GDM1 (cell line): ENCODE measurements around the gene NTRK2.

Experiments used
- DNase-seq: peaks from one replicate; lab custom pipeline; 2025; lab: John Stamatoyannopoulos, UW

The NTRK2 gene

DNA sequence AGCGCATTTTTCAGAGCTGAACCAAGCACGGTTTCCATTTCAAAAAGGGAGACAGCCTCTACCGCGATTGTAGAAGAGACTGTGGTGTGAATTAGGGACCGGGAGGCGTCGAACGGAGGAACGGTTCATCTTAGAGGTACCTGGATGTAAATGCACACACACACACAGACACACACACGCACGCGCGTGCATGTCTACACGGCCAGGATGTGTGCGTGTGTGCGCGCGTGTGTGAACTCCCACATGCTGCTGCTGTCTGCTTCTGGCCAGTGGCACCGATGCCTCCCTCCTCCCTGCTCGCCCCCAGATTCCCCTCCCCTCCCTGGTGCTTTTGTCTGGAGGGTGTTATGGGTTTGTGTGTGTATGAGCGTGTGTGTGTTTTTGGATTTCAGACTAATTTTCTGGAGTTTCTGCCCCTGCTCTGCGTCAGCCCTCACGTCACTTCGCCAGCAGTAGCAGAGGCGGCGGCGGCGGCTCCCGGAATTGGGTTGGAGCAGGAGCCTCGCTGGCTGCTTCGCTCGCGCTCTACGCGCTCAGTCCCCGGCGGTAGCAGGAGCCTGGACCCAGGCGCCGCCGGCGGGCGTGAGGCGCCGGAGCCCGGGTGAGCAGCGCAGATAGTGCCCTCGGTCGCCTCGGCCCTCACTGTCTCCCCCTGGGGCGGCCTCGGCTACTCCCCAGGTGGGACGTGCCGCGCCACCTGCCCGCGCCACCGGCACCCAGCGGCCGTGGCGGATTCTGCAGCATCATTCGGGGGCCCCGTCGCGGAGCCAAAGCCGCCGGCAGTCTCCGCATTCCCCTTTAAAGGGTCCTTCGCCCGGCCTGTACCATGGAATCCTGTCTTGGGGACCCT, at the start of gene NTRK2:
NTRK2 (plus strand) TSS at position 442 of the 850 bp plus-strand sequence. CDS start 1,020 bp downstream, outside the sequence.
- no peak for DNase-seq

DNA sequence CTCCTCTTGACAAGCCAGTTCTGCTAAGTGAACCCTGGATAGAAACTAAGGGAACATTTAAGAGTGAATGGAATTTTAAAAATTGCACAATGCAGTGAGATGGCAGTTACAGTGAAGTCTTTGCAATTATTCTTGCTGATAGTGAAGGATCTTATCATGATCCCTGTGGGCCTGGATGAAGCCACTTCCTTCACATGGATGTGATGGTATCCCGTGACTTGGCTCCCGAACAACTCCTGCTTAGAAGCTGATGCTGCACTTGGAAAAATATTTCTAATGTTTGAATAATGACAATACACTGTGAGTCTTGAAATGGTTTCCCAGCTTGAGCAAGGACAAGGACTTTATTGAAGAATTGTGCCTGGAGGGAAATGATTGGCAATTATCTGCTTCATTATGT, 49.2 kb upstream of the NTRK2 start:
- no peak for DNase-seq

DNA sequence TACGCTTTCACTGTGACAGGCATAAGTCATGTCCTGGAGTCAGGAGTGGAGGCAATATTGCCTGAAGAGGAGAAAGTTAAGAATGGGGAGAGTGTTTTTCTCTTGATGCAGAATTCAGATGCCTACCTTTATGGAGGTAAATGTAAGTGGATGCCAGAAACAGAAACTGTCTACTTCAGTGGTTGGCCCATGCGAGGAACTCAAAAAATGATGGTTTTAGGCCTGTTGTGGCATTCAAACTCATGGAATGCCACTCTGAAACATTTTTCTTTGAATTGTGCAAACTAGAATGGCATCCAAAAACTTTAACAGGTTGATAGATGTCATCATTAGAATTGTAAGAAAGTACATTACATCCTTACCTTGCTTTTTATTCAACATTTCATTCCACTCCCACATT, 47.7 kb upstream of the NTRK2 start:
- DNase-seq = no peak

DNA sequence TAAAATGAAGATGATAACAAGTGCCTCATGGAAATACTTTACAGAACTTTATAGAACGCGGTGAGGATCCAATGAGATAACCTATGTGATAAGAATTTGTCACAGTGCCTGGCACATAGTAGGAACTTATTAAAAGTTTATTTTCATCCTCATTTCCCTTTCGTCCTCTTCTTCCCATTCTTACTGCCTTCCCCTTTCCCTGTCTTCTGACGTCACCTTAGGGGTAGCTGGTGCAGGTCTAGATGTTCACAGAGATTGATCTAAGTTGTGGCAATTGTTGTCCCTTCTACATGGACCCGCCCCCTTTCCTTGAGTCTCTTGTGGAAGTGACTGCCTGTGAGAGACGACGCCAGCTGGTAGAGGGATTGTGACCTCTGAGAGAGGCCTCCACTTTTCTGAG, 46.5 kb upstream of the NTRK2 start:
- no peak for DNase-seq

DNA sequence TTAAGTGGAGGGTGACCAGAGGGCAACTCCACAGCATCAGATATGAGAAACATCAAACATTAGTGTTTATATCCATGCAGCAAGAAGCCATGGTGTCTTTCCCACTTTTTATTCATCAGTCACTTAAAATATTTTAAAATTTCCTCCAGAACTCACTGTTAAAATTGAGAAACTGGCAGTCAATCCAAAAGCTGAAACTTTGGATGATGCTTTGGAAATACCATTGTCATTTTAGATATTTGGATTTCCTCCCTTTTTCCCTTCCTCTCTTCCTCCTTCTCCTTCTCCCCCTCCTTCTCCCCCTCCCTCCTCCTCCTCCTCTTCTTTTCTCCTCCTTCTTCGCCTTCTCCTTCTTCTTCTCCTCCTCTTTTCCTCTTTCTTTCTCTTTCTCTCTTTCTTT, 33.1 kb upstream of the NTRK2 start:
- no peak for DNase-seq

DNA sequence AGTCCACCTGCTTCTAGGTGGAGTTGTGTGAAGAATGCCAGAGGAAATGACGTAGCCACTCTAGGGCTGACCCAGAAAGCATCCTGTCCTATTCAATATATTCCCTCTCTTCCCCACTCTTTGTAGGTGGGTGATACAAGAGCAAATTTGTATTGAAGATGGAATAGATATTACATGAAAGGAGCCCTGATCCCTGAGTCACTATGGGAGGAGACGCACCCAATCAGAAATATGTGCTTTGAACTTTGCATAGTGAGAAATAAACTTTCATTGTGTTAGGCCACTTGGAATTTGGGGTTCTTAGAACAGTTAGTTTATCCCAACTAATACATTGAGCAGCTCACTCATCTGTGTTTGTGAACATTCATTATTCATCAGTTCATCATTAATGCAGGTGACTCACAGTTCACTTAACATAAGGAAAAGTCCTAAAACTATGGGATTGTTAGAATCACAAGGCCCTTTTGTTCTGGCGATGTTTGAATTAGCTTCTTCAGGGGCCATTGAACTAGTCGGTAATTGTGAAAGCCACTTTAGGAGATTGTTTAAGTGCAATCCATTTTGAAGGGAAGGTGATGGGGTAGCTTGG, 26.9 kb upstream of the NTRK2 start:
- no peak for DNase-seq

DNA sequence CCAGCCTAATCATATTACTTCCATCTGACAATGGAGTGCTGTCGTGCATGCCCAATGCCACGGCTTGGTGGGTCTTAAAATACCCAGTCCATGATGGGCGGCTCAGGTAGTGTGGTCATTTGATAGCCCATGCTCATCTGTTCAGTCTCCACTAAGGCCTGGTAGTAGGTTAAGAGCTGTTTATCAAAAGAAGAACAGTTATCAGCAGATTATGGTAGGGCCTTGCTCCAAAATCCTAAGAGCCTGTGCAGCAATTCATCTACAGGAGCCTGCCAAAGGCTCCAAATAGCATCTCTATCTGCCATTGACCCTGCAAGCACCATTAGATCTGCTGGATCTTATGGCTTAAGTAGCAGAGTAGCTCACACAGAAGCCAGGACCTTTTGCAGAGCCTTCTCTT, 21.8 kb upstream of the NTRK2 start:
- no peak for DNase-seq

DNA sequence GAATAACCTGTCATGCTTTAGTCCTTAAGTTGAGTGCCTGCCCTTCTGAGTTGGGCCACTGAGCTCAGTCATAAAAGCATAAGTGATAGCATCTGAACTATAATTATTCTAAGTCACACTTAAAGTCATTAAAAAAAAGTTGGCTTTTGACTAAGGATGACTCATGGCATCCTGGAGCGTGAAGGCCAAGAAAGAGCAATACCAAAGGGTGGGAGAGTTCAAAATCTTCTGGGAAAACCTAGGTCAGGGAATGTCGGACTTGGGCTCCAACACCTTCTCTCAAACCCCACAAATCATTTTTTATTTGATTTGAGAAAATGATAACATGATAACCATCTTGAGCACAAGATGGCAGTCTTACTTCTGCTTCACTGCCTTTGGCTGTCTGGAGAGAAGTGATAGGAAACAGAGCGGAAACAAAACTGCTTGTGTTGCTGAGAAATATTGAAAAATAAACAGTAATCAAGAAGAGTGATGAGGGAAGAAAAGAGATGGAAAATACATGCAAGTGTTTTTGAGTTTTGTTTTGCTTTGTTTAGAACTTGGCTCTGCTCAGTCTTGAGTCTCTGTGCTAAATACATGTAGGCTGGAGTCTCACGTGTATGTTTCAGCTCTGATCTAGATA, 16.9 kb upstream of the NTRK2 start:
- DNase-seq = no peak

DNA sequence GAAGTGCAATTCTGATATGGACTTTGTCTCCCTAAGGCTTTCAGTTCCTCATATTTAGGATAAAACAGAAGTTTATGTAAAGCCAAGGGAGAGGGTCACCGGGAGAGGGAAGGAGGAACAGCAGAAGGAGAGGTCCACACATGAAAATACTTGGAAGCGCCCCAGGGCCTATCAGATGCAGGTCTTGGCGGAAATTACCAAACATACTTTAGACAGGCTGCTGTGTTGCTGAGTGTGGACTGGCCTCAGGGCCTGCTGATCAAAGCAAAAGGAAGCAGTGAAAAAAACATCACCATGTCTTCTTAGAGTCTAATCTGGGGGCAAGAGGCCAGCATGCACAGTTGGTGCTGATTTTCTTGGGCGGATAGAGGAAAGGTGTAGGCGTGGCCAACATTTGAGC, 14.1 kb upstream of the NTRK2 start:
- no peak for DNase-seq

DNA sequence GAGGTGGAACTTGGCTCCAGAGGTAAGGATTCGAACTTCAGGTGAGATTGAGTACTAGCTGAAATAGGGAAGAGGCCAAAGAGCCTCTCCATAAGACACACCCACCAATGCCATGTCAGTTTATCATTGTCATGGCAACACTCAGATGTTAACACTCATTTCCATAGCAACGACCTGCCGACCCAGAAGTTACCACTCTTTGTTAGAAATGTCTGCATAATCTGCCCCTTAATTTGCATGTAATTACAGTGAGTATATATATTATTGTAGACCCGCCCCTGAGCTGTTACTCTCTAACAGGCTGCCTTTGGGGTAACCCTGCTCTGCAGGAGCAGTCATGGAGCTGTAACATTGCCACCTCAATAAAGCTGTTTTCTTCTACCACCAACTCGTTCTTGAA, 10.2 kb upstream of the NTRK2 start:
- no peak for DNase-seq

DNA sequence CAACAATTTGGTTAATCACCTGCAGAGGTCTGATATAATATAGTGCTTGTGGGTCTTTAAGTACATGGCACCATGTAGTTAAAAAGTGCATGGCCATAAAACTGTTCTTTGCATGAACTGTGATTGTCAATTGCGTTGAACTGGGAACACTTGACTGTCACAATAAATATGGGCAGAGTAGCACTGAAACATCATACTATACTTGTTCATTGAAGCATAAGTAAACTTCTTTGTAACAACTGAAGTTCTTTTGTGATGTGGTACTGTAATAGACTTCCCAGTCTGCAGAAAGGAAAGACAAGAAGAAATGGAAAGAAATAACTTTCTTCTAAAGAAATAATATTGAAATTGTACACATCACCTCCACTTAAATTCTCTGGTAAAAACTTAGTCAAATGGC, 9.8 kb upstream of the NTRK2 start:
- no peak for DNase-seq

DNA sequence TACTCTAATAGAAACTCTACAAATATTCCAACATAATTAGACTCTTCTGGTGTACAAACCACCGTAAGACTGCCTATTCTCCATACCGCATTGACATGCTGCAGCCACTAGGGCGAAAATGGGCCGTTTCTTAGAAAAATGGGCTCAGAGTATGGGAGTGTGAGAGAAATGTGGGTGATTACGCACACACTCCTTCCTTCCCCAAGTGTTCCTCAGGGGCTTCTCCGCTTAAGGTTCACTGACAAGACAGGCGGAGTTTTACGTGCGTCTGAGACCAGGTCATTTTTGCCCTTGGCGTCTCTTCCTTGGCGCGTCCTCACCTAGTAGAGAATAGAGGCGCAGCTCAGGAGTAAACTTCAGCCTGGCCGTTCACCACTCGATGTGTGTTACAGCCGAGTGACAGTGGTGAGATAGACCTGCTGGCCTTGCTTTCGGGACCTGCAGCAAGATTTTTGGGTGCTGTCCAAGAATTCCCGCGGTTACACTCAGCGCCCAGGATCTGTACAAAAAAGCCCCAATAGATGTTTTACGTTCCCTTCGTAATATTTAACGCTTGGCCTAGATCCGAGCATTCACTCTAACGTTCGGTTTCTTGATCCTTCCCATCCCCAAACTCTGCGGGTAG, 1.8 kb upstream of the NTRK2 start:
- no peak for DNase-seq

DNA sequence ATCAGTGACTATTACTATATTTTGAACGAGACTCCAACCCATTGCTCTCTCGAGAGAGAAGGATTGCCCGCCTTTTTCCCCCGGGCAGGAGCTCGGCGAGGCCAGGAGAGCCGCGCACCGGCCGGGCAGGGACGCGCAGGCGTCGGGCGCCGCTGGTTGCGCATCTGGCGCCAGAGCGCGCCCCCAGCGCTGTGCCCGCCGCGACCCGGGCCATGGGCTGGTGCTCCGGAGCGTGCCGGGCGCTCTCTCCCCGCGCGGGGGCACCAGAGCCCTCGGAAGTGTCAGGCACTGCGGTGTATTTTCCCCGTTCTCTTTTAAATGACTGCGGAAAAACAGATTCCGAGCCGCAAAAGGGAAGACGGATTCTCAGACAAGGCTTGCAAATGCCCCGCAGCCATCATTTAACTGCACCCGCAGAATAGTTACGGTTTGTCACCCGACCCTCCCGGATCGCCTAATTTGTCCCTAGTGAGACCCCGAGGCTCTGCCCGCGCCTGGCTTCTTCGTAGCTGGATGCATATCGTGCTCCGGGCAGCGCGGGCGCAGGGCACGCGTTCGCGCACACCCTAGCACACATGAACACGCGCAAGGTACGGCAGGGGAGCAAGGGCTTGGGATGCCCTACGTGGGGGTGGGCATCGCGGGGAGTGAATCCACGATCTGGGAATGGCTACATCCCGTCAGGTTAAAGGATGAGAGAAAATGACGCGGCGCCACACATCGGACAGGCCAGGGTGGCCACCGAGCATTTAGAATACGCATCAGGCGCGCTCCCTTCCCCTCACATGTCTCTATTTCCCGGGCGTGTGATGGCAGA, 1.1 kb upstream of the NTRK2 start:
- DNase-seq = no peak

DNA sequence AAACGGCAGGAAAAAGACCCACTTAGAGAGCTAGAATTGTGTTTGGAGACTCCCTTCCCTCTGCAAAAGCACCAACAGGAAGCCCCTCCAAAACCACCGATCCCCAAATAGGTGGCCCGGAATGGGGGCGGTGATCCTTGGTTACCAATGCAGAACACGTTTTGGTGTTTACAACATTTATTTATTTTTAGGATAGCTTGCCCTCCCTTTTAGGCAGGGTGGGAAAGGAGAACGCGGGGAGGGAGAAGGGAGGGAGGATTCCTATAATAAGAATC, 579 bp upstream of the NTRK2 start:
- DNase-seq = no peak

DNA sequence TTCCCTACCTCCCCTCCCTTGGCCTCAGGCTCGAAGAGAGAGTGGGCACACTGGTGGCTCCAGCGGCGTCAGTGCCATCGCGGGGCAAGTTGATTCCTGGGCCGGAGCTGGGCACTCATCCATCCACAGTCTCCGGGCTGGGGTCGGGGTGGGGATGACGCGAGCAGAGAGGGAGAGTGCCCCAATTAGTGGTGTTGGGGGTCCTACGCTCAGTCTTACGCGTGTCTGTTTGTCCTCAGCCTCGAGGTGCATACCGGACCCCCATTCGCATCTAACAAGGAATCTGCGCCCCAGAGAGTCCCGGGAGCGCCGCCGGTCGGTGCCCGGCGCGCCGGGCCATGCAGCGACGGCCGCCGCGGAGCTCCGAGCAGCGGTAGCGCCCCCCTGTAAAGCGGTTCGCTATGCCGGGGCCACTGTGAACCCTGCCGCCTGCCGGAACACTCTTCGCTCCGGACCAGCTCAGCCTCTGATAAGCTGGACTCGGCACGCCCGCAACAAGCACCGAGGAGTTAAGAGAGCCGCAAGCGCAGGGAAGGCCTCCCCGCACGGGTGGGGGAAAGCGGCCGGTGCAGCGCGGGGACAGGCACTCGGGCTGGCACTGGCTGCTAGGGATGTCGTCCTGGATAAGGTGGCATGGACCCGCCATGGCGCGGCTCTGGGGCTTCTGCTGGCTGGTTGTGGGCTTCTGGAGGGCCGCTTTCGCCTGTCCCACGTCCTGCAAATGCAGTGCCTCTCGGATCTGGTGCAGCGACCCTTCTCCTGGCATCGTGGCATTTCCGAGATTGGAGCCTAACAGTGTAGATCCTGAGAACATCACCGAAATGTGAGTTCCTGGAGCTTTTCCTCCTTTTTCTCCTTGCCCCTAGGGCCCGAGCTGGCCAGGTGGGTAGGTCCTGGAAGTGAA, 861 bp downstream of the NTRK2 start:
- DNase-seq = no peak

DNA sequence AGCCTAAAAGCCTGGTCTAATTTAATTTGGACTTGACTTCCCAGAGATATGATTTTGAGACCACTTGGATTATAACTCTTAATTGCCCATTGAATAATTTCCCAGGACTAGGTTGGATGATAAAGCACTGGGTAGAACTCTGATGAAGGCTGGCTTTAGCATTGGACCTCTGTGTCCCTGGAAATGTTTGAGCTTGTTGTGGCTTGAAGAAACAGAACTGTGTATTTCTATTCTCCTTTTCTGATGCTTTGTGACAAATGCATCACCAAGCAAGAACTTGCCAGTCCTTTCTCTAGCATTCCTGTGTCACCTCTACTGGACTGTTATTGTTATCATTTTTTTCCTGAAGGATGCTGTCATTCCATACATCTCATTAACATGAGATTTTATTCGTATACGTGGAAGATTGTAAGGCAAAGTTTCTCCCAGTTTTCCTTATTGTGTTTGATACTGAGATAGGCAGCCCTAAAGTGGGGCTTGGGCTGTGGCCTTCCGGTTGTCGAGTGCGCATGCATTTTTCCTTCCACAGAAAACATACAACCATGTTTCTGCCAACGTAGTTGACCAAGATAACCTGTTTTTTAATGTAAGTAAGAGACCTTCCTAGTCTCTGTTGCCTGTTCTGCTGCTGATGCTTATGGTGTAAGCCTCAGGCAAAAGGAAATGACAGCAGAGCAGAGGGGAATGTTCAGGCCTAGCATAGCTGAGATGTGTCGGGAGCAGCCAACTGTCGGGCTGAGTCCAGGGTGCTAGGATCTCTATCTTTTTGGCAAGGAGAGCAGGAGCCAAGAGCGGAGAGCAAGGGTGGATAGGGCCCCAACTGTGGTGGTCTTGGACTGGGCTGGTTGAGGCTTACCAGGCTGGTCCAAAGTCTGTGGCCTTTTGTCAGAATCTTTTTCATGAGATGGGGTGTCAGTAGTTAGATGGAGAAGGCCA, 2.3 kb downstream of the NTRK2 start:
- DNase-seq = no peak

DNA sequence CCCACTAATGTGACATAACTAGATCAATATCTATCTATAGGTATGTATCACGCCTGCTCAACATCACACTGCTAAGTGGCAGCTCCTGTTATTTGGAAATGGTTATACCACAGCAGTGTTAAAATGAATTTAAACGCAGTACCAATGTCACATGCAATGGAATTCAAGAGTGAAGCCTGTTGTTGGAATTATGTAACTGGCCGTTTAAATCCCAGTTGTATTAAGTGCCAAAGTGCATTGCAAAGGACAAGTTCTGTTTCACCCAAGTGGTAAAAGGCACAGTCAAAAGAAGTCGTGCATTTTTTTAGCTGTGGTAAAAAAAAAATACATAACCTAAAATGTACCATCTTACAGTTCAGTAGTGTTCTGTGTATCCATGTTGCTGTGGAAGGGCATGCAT, 4.3 kb downstream of the NTRK2 start:
- no peak for DNase-seq

DNA sequence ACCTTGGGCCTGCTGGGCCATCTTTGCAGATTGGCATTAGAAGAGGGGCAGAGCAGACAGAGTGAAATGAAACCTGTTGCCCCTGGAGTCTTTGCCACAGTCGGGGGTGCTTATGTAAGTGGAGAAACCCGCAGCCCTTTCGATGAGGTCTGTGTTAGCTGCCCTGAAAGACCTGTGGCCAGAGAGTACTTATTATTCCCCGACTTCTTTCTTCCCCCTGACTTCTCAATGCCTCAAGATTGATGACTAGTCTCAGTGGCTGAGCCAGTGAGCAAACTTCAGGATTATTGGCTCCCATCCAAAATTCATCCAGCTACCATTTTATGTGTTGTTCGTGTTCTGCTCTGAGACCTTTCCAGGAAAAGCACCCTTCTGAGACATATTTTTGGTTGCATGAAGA, 7.6 kb downstream of the NTRK2 start:
- DNase-seq = no peak

DNA sequence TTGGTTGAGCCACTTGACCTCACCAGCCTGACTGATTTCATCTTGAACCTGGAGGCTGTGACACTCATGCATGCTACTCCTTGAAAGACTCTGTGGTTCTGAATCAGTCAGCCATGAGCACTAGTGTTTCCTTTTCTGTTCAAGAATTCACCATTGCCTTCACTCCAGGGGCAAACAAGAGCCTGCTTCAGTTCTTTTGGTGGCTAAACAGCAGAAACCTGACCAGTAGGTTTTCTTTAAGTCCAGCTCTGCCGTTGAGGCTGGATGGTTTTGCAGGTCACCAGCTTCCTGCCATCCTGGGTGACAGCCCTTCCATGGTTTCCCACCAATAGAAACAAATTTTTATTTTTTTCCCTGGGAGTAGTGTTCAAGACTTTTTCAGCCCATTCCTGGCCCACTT, 10.0 kb downstream of the NTRK2 start:
- no peak for DNase-seq
